SK-N-MC (cell line): ENCODE data around the gene CFAP61.

Experiments
- DNase-seq: peaks from one replicate; pipeline ENCODE4 v3.0.0-alpha.2; 2011; ENCODE audit warnings: low read depth, low spot score
- H3K27ac ChIP-seq: fragments of 200-600 bp; sonication (generic); 2 replicates; pipeline ENCODE4 v1.5.1; 2016; ENCODE audit warnings: mixed run types
- H3K36me3 ChIP-seq: fragments of 200-600 bp; sonication (generic); 2 replicates; pipeline ENCODE4 v1.6.1; 2017; ENCODE audit warnings: antibody characterized with exemption, low read length, mixed read lengths; ENCODE audit not compliant: insufficient read depth
- H3K4me3 ChIP-seq: fragments of 200-600 bp; sonication (generic); 2 replicates; pipeline ENCODE4 v1.5.1; 2016
- H3K9ac ChIP-seq: fragments of 200-600 bp; sonication (generic); 2 replicates; pipeline ENCODE4 v1.8.0; 2017; ENCODE audit warnings: mixed run types, mixed read lengths; ENCODE audit not compliant: insufficient read length
- H3K9me3 ChIP-seq: fragments of 200-600 bp; sonication (generic); 2 replicates; pipeline ENCODE4 v1.6.1; 2017; ENCODE audit warnings: low read depth, mild to moderate bottlenecking, antibody characterized with exemption, low read length, moderate library complexity, mixed read lengths
- EZH2 ChIP-seq: fragments of 200-600 bp; sonication (generic); IDR thresholded peaks from one replicate; pipeline ENCODE4 v1.6.1; 2017; ENCODE audit warnings: antibody characterized with exemption
- FOXP2 ChIP-seq: optimal IDR thresholded peaks from 2 replicates; pipeline ENCODE3; 2011; ENCODE audit warnings: mild to moderate bottlenecking, moderate library complexity; ENCODE audit not compliant: insufficient read depth; ENCODE audit errors: extremely low read length, control extremely low read depth
- POLR2AphosphoS5 ChIP-seq: IDR thresholded peaks from 2 replicates; pipeline ENCODE4 v1.6.1; 2012; ENCODE audit warnings: mild to moderate bottlenecking, low read depth, low read length, borderline replicate concordance

Gene CFAP61

DNA sequence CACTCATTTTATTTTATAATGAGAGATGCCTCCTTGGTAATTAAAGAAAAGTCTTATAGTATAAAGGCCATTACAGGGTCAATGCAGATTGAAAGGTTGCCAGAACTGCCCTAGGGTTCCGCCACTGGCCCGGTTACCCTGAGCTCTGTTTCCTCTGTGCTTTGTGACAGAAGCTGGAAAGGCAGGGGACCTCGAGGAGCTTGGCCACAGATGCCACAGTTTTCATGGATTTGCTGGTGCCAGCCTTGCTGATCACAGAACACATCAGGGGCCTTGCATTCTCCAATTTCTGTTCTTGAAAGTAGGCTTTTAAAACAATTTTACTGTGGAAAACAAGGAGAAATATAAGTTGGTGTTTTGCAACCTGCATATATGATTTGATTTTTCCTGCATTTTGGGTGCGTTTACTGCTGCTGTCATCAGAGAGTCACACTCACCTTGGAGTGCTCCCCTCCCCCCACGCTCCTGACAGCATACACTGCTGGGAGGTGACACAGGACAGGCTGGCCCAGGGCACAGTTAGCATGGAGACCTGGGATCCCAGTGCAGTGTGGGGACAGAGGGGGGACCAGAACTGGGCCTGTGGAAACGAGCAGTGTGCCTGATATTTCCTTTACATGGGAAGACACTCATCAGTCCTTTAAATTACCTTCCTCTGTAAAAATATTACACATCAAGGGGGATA is 142.8 kb downstream of the CFAP61 start:
- TF ChIP-seq EZH2: no peak
- no peak for TF ChIP-seq POLR2AphosphoS5
- TF ChIP-seq FOXP2: no peak
- no peak overlapping the region for H3K27ac ChIP-seq
- DNase-seq: no peak
- no peak overlapping the region for H3K9ac ChIP-seq
- no peak overlapping the region for H3K4me3 ChIP-seq
- no peaks in the 10 kb centered on the region for H3K9me3 ChIP-seq
- H3K36me3 ChIP-seq: no peaks in the 10 kb centered on the region

DNA sequence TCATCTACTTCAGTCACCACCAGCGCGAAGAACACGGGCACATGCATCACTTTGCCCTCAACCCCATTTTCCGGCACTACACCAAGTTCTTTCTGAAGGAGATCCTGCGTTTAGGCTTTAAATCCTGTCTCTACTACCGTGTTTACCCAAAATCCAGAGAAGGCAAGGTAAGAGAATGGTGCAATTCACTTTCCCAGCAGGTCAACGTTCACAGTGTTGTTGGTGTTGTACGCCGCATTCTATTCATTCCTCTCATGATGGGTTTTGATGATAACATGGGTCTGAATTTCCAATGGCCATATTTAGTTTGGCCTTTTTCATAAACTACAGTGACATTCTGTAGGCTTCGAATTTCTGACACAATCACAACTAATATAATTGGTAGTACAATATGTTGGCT is 144.3 kb downstream of the CFAP61 start:
- Histone ChIP-seq H3K4me3 (no peak overlapping the region), H3K36me3 (no peaks in the 10 kb centered on the region), H3K27ac (no peak overlapping the region), H3K9me3 (no peaks in the 10 kb centered on the region), H3K9ac (no peak overlapping the region)
- TF ChIP-seq EZH2: no peak
- no peak for TF ChIP-seq POLR2AphosphoS5
- TF ChIP-seq FOXP2: no peak
- DNase-seq: no peak

DNA sequence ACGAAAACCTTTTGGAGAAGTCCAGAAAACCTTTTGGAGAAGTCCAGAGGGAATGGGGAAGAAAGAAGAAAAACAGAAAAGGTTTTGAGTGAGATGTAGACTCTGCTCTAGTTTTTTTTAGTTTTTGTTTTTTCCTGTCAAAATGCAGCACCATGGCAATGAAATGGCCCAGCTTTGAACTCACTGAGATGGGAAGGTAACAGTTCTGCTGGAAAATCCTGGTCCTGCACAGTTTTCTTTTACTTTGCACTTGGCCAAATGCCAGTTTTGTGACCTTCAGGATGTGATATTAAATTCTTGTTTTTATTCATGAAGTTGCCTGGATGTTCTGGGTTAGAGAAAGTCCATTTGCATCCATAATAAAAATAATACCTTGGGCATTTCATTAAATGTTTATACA is 145.7 kb downstream of the CFAP61 start:
- TF ChIP-seq EZH2 (no peak), FOXP2 (no peak), POLR2AphosphoS5 (no peak)
- no peaks in the 10 kb centered on the region for H3K9me3 ChIP-seq
- H3K36me3 ChIP-seq: no peaks in the 10 kb centered on the region
- DNase-seq: no peak
- H3K9ac ChIP-seq: no peak overlapping the region
- H3K4me3 ChIP-seq: no peak overlapping the region
- H3K27ac ChIP-seq: no peak overlapping the region

DNA sequence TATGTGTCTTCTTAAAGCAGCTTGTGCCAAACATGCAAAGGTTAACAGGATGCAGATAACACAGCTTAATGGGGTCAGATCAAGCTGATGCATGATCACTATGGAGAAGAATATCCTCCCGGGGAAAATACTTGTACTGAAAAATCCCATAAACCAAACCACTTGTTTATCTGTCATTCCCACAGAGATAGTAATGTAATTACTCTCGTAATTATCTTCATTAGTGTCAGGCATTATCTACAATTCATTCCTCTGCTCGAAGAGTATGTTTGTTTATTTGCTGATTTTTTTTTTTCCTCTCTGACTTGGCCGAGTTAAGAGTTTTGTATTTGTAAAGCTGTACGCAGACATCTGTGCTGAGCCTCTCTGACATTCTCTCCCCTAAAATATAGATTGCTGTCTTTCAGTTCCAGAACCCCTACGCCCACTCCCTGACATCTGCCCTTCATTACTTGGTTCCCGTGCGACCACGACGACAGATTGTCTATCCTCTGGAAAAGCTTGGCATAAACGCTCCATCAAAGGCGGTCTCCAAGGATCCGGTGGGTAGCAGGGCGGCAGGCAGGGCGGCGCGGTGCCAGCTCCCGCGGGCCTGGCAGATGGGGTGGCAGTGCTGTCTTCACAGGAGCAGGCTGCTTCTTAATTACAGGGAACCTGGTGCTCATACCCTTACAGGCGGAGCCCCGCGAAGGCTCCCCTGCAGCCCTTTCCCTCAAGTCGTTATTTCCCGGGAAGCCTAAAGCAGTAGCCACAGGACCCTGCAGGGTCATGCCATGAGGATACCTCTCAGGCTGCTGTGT is 147.2 kb downstream of the CFAP61 start:
- TF ChIP-seq FOXP2 (no peak), EZH2 (no peak), POLR2AphosphoS5 (no peak)
- no peak overlapping the region for H3K4me3 ChIP-seq
- H3K9ac ChIP-seq: no peak overlapping the region
- no peak for DNase-seq
- H3K9me3 ChIP-seq: no peaks in the 10 kb centered on the region
- H3K27ac ChIP-seq: no peak overlapping the region
- H3K36me3 ChIP-seq: no peaks in the 10 kb centered on the region

DNA sequence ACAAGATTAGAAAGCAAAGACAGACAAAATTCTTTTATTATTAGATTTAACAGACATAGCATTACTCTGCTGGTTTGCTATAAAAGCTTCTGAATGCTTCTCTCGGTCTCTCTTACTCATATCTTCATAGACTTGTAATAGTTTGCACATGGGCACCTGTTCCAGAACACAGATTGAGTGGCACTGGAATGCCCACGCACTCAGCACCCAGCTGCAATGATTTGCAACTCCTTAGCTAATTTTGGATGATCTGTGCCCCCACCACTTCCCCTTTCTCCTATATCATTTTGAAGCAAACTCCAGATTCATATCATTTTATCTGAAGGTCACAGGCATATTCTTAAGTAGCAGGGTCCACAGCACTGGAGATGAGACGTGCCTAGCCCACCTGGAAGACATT is 148.8 kb downstream of the CFAP61 start:
- Histone ChIP-seq H3K27ac (no peak overlapping the region), H3K9ac (no peak overlapping the region), H3K9me3 (no peaks in the 10 kb centered on the region), H3K36me3 (no peaks in the 10 kb centered on the region), H3K4me3 (no peak overlapping the region)
- no peak for TF ChIP-seq POLR2AphosphoS5
- no peak for TF ChIP-seq FOXP2
- DNase-seq: no peak

DNA sequence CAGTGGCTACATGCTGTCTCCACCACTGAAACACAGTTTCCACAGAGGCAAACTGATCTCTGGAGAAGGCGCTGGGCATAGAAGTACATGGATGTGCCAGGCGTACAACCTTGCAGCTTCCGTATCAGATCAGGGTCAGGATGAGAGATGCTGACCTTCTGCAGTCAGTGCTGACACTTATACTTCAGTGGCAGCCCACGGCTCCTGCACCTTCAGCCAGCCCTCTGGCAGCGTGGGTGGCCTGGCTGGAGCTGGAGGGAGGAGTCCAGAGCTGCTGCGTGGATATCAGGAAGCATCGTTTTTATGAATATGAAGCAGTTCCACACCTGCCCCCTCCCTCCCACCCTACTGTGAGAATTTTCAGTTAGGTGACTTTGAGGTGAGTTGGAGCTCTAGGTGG is 149.3 kb downstream of the CFAP61 start:
- Histone ChIP-seq H3K4me3 (no peak overlapping the region), H3K9ac (no peak overlapping the region), H3K36me3 (no peaks in the 10 kb centered on the region), H3K27ac (no peak overlapping the region), H3K9me3 (no peaks in the 10 kb centered on the region)
- DNase-seq: no peak
- TF ChIP-seq FOXP2 (no peak), POLR2AphosphoS5 (no peak), EZH2 (no peak)

DNA sequence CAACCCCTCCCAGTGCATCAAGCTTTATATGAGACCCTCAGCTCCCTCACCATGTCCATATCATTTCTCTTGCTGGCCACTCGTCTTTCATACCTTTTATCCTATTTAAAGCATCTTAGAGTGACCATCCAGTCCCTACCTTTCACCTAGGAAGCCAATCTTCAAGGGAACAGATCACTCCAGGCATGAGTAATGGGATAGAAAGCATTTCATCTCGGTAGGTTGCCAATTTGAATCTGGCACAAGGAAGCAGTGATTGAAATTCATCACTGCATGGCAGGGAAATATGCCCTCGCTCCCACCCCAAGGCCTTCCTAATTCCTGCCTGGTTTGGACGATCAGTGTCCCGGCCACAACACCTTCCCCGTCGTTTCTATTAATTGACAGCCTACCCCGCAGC is 150.4 kb downstream of the CFAP61 start:
- Histone ChIP-seq H3K9me3 (no peaks in the 10 kb centered on the region), H3K36me3 (no peaks in the 10 kb centered on the region), H3K27ac (no peak overlapping the region), H3K4me3 (no peak overlapping the region), H3K9ac (no peak overlapping the region)
- no peak for DNase-seq
- TF ChIP-seq POLR2AphosphoS5 (no peak), FOXP2 (no peak), EZH2 (no peak)

DNA sequence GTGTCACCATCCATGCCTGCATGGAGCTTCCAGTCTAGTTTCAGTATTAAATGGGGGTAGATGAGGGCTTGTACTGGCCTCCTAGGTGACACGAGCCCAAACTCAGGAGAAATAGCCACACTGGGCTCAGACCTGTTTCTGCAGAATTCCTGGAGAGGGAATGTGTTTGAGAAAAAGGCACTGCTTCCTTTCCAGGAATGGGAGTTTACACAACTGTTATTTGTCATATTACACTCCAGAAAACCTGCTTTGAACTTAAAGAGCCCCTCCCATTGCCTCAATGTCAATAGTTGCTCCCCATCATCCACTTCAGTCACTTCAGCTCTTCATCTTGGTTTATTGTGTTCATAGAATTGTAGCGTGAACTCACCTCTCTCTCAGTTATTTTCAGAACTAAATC is 151.5 kb downstream of the CFAP61 start:
- no peak overlapping the region for H3K4me3 ChIP-seq
- no peak for TF ChIP-seq EZH2
- no peak for DNase-seq
- H3K9ac ChIP-seq: no peak overlapping the region
- no peaks in the 10 kb centered on the region for H3K9me3 ChIP-seq
- no peak overlapping the region for H3K27ac ChIP-seq
- no peaks in the 10 kb centered on the region for H3K36me3 ChIP-seq

DNA sequence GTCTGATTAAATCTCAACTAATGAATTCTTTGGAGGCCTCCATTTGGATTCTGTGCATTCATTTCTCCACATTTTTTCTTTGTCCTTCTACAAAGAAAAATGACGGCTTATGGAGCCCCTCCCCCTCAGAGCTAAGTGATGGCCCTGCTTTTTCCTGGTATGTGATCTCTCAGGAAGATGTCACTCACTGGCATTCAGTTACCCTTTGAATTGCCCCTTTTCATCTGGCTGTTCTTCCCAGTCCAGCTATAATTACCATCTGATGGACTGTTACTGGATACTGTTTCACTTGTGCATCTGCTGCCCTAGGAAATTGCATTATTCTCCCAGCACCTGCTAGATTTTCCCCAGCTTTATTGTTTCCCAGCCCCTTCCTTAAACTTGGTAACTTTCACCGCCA is 151.9 kb downstream of the CFAP61 start:
- H3K36me3 ChIP-seq: no peaks in the 10 kb centered on the region
- no peak overlapping the region for H3K9ac ChIP-seq
- no peak overlapping the region for H3K4me3 ChIP-seq
- no peak for TF ChIP-seq EZH2
- no peak for TF ChIP-seq POLR2AphosphoS5
- TF ChIP-seq FOXP2: no peak
- no peaks in the 10 kb centered on the region for H3K9me3 ChIP-seq
- no peak overlapping the region for H3K27ac ChIP-seq
- no peak for DNase-seq
